Vagina (tissue), 2 donors: ENCODE results near the gene OPN1SW.

ENCODE experiments used
- CTCF ChIP-seq, 3 experiments: fragments of 450-650 bp in 2 of 3; fragments of 200-600 bp in 1 of 3; sonication (generic) in 1 of 3; IDR thresholded peaks; one replicate each; pipeline ENCODE4 v1.5.1; 2017 to 2019; ENCODE audit warnings: antibody characterized with exemption in 3 of 3, mild to moderate bottlenecking in 2 of 3, moderate library complexity in 2 of 3
- POLR2A ChIP-seq, 2 donors: fragments of 450-650 bp; IDR thresholded peaks; one replicate each; pipeline ENCODE4 v1.6.1; 2017; ENCODE audit warnings: antibody characterized with exemption in 2 of 2, mild to moderate bottlenecking in 2 of 2, moderate library complexity in 2 of 2
- POLR2AphosphoS5 ChIP-seq, 2 donors: sonication (generic); formaldehyde crosslinking; IDR thresholded peaks; one replicate each; pipeline ENCODE4 v1.9.0; 2017; ENCODE audit warnings: antibody characterized with exemption in 2 of 2, mild to moderate bottlenecking in 2 of 2, low read depth in 1 of 2; ENCODE audit not compliant: insufficient read depth in 1 of 2

DNA sequence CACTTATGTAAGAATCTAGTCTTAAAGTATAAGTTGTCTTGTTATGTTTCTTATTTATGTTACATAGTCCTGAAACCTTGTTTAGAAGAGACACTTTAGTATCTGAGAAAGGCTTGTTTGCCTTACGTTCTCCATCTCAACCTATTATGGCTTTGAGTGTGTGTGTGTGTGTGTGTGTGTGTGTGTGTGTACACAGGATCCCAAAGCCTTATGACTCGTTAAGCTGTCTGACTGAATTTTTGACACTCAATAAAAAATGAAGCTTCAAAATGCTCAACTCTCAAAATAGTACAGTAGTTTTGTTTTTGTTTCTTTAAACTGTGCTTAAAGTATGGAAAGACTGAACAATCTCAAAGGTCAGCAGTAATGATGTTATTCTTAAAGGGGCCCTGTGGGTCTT lies 18.4 kb downstream of the OPN1SW start:
- TF ChIP-seq POLR2A (IDR thresholded peaks at IDR 0.05) (no peak), CTCF (IDR thresholded peaks at IDR 0.05) (no peak), POLR2AphosphoS5 (IDR thresholded peaks at IDR 0.05; ENCODE audit: insufficient read depth in 1 of 2, low read depth in 1 of 2) (no peak)
